GM23248 (cell line): ENCODE results near the gene PEX26.

Source experiments
- EZH2 ChIP-seq: fragments of 200-600 bp; sonication (generic); IDR thresholded peaks from 2 replicates; pipeline ENCODE4 v1.6.1; 2018; ENCODE audit warnings: antibody characterized with exemption, mild to moderate bottlenecking; ENCODE audit not compliant: insufficient read depth, poor library complexity, severe bottlenecking
- EZH2phosphoT487 ChIP-seq: fragments of 200-600 bp; sonication (generic); IDR thresholded peaks from 2 replicates; pipeline ENCODE4 v1.6.1; 2018; ENCODE audit warnings: antibody characterized with exemption, moderate library complexity, mild to moderate bottlenecking, low read depth; ENCODE audit not compliant: insufficient read depth

DNA sequence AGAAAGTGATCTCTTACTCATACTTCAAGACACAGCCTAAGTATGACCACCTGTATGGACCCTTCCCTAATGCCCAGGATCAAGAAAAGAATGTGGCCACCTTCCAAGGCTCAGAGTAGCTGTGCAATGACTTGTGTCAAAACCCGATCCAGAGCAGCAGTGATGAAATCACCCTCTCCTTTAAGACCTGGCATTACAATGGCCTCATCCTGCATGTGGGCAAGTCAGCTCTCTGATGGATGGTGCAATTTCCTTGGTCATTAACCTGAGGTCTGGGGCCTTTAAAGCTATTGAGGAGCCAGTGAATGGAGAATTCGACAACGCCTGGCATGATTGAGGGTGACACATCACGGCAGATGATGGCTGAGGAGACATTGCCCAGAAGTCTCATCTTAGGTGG, 23.7 kb downstream of the PEX26 start:
- TF ChIP-seq EZH2 (no peak), EZH2phosphoT487 (no peak)
